PC-3 (cell line): ENCODE measurements around the gene LGALS13. TPM values are rescaled to one million over a fixed set of nuclear protein-coding genes. Genes with fewer than 3 reads are reported as not detected.

ENCODE experiments used
- ATAC-seq: fragments of 200-7000 bp; cut with Tn5 transposase; 2 replicates; pipeline ENCODE4 v1.9.1; 2020; ENCODE audit warnings: mild to moderate bottlenecking, moderate library complexity
- BruUV-seq: library from RNA; stranded (reverse); fragments of 400-500 nt; replicated peaks from 2 replicates; lab custom pipeline; 2021; lab: Mats Ljungman, UMichigan
- CTCF ChIA-PET: fragments of 300-600 bp; sonication (Branson Sonifier 250); formaldehyde crosslinking; loops from one replicate; lab custom pipeline; 2022; ENCODE audit warnings: antibody characterized with exemption; lab: Charles Lee
- POLR2A ChIA-PET: fragments of 300-600 bp; sonication (Branson Sonifier 250); formaldehyde crosslinking; loops from one replicate; lab custom pipeline; 2022; ENCODE audit warnings: antibody characterized with exemption; ENCODE audit not compliant: unreplicated experiment; lab: Charles Lee
- DNase-seq: peaks from one replicate; pipeline ENCODE4 v3.0.0-alpha.2; 2015
- H2AFZ ChIP-seq: fragments of 300-600 bp; sonication (generic); 2 replicates; pipeline ENCODE4 v1.6.0; 2016; ENCODE audit warnings: antibody characterized with exemption, low read length
- H3F3A ChIP-seq: fragments of 300-600 bp; sonication (generic); one replicate; pipeline ENCODE4 v1.6.0; 2017; ENCODE audit warnings: antibody characterized with exemption, low read length, control low read depth, mild to moderate bottlenecking; ENCODE audit not compliant: unreplicated experiment
- H3K27ac ChIP-seq: fragments of 300-600 bp; sonication (generic); 2 replicates; pipeline ENCODE4 v1.5.1; 2016; ENCODE audit warnings: mild to moderate bottlenecking, low read length
- H3K27me3 ChIP-seq: fragments of 300-600 bp; sonication (generic); 2 replicates; pipeline ENCODE4 v1.6.1; 2016; ENCODE audit warnings: low read length, mixed read lengths
- H3K36me3 ChIP-seq: fragments of 300-600 bp; sonication (generic); 2 replicates; pipeline ENCODE4 v1.6.1; 2016; ENCODE audit warnings: low read depth, mixed run types, low read length, mixed read lengths
- H3K4me1 ChIP-seq: fragments of 300-600 bp; sonication (generic); 2 replicates; pipeline ENCODE4 v1.5.1; 2016; ENCODE audit warnings: low read length; ENCODE audit not compliant: insufficient read depth
- H3K4me2 ChIP-seq: fragments of 300-600 bp; sonication (generic); 2 replicates; pipeline ENCODE4 v1.6.0; 2016; ENCODE audit warnings: low read length
- H3K4me3 ChIP-seq: fragments of 300-600 bp; sonication (generic); 2 replicates; pipeline ENCODE4 v1.5.1; 2016; ENCODE audit warnings: mild to moderate bottlenecking, low read length, mixed read lengths
- H3K79me2 ChIP-seq: fragments of 300-600 bp; sonication (generic); 2 replicates; pipeline ENCODE4 v1.6.1; 2017; ENCODE audit warnings: low read length, mixed read lengths
- H3K9ac ChIP-seq: fragments of 300-600 bp; sonication (generic); 2 replicates; pipeline ENCODE4 v1.6.0; 2016; ENCODE audit warnings: mild to moderate bottlenecking, low read length
- H3K9me2 ChIP-seq: fragments of 300-600 bp; sonication (generic); replicated peaks from 2 replicates; pipeline ENCODE4 v1.6.1; 2016; ENCODE audit warnings: mixed run types, low read length, mixed read lengths
- H3K9me3 ChIP-seq: fragments of 300-600 bp; sonication (generic); 2 replicates; pipeline ENCODE4 v1.6.1; 2016; ENCODE audit warnings: low read length, mixed read lengths
- H4K20me1 ChIP-seq: fragments of 300-600 bp; sonication (generic); 2 replicates; pipeline ENCODE4 v1.6.1; 2016; ENCODE audit warnings: low read length, mixed read lengths
- EZH2 ChIP-seq: fragments of 300-600 bp; sonication (generic); IDR thresholded peaks from one replicate; pipeline ENCODE4 v1.6.1; 2017; ENCODE audit warnings: antibody characterized with exemption, mild to moderate bottlenecking, low read length; ENCODE audit not compliant: unreplicated experiment
- EZH2phosphoT487 ChIP-seq: fragments of 300-600 bp; sonication (generic); IDR thresholded peaks from 2 replicates; pipeline ENCODE4 v1.6.1; 2018; ENCODE audit warnings: mild to moderate bottlenecking, antibody characterized with exemption, low read length, borderline replicate concordance
- intact Hi-C: fragments of 100-400 bp; cut with micrococcal nuclease; formaldehyde crosslinking; loops from 2 replicates; pipeline ENCODE4 v1.9.0; 2023
- total RNA-seq: library from RNA; depleted of rRNA; stranded (reverse); fragments of >200 nt; gene quantifications from 2 replicates; pipeline ENCODE4 v1.2.3, GENCODE V29; 2014
- TF ChIP-seq, protein P1 (sequence below): fragments of 300-600 bp; sonication (generic); conservative IDR thresholded peaks from 2 replicates; pipeline ENCODE4 v1.5.1; 2017; ENCODE audit warnings: antibody characterized with exemption, low read depth, mild to moderate bottlenecking, low read length

Gene LGALS13
- total RNA-seq, 1 experiment from 2014 or later = not detected

DNA sequence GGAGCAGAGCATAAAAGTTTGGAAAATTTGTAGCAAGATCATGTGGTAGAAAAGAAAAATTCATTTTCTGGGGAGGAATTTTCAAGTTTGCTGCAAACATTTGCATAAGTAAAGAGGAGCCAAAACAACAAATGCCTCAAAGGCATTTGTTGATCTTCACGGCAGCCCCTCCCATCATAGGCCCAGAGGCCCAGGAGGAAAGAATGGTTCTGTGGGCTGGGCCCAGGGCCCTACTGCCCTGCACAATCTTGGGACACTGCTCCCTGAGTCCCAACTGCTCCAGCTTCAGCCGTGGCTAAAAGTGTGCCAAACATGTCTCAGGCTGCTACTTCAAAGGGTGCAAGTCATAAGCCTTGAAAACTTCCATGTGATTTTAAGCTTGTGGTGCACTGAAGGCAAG is 11.3 kb downstream of the LGALS13 start:
- ATAC-seq = no peak
- TF ChIP-seq, protein P1, sequence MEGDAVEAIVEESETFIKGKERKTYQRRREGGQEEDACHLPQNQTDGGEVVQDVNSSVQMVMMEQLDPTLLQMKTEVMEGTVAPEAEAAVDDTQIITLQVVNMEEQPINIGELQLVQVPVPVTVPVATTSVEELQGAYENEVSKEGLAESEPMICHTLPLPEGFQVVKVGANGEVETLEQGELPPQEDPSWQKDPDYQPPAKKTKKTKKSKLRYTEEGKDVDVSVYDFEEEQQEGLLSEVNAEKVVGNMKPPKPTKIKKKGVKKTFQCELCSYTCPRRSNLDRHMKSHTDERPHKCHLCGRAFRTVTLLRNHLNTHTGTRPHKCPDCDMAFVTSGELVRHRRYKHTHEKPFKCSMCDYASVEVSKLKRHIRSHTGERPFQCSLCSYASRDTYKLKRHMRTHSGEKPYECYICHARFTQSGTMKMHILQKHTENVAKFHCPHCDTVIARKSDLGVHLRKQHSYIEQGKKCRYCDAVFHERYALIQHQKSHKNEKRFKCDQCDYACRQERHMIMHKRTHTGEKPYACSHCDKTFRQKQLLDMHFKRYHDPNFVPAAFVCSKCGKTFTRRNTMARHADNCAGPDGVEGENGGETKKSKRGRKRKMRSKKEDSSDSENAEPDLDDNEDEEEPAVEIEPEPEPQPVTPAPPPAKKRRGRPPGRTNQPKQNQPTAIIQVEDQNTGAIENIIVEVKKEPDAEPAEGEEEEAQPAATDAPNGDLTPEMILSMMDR = no peak
- TF ChIP-seq EZH2 (no peak), EZH2phosphoT487 (no peak)
- no peaks in the 10 kb centered on the region for H3K79me2 ChIP-seq
- intact Hi-C loops = no loop called here
- H3K4me1 ChIP-seq = no peaks in the 10 kb centered on the region
- CTCF ChIA-PET = no interaction called here
- no peak overlapping the region for H2AFZ ChIP-seq
- H3K9me3 ChIP-seq = no peaks in the 10 kb centered on the region
- no peaks in the 10 kb centered on the region for H3F3A ChIP-seq
- no TSS peak for BruUV-seq
- H3K4me3 ChIP-seq = no peak overlapping the region
- no peaks in the 10 kb centered on the region for H3K36me3 ChIP-seq
- no peaks in the 10 kb centered on the region for H4K20me1 ChIP-seq
- H3K27ac ChIP-seq = no peak overlapping the region
- no peaks in the 10 kb centered on the region for H3K9me2 ChIP-seq
- DNase-seq = no peak
- POLR2A ChIA-PET = no interaction called here
- H3K4me2 ChIP-seq = no peak overlapping the region
- H3K9ac ChIP-seq = no peak overlapping the region
- H3K27me3 ChIP-seq = peaks cover 15% of the 10 kb centered on the region

- no peak overlapping the region for H3K9ac ChIP-seq
- ChIA-PET POLR2A (no interaction called here), CTCF (no interaction called here)
- H3K4me2 ChIP-seq = no peak overlapping the region
- H3K9me2 ChIP-seq = no peaks in the 10 kb centered on the region
- H3F3A ChIP-seq = no peaks in the 10 kb centered on the region
- H4K20me1 ChIP-seq = no peaks in the 10 kb centered on the region
- BruUV-seq = no TSS peak
- H3K4me1 ChIP-seq = no peaks in the 10 kb centered on the region
- no peaks in the 10 kb centered on the region for H3K36me3 ChIP-seq
- peaks cover 1% of the 10 kb centered on the region; the same call in 1 of the 2 replicates for H3K27me3 ChIP-seq
- no peak for TF ChIP-seq EZH2
- TF ChIP-seq, protein P1 = no peak
- H3K27ac ChIP-seq = no peak overlapping the region
- no peak for ATAC-seq
- intact Hi-C loops = no loop called here
- H2AFZ ChIP-seq = no peak overlapping the region
- H3K79me2 ChIP-seq = no peaks in the 10 kb centered on the region
- H3K4me3 ChIP-seq = no peak overlapping the region
- no peaks in the 10 kb centered on the region for H3K9me3 ChIP-seq
- DNase-seq = no peak
These were observed 15.4 kb downstream of the LGALS13 start for GRCh38 chr19:39617745-39618144.

DNA sequence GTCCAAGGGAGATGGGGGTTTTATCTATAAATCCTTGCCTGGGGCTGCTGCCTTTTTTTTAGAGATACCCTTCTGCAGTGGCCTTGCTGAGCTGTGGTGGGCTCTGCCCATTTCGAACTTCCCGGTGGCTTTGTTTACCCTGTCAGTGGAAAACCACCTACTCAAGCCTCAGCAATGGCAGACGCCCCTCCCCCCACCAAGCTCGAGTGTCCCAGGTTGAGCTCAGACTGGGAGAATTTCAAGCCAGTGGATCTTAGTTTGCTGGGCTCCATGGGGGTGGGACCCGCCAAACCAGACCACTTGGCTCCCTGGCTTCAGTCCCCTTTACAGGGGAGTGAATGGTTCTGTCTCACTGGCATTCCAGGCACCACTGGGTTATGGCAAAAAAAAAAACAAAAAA is 21.6 kb downstream of the LGALS13 start:
- BruUV-seq = no TSS peak
- no peak for TF ChIP-seq EZH2phosphoT487
- no peak for TF ChIP-seq EZH2
- TF ChIP-seq, protein P1 = no peak
- no peaks in the 10 kb centered on the region for H3K9me3 ChIP-seq
- H3K4me3 ChIP-seq = no peak overlapping the region
- POLR2A ChIA-PET = no interaction called here
- H3K9ac ChIP-seq = no peak overlapping the region
- CTCF ChIA-PET = no interaction called here
- no peaks in the 10 kb centered on the region for H4K20me1 ChIP-seq
- H3K4me2 ChIP-seq = no peak overlapping the region
- H3K4me1 ChIP-seq = no peaks in the 10 kb centered on the region
- DNase-seq (no peak), ATAC-seq (no peak)
- H3K27ac ChIP-seq = no peak overlapping the region
- H3K9me2 ChIP-seq = no peaks in the 10 kb centered on the region
- peaks cover 42% of the 10 kb centered on the region for H3K27me3 ChIP-seq
- no peaks in the 10 kb centered on the region for H3K36me3 ChIP-seq
- no peak overlapping the region for H2AFZ ChIP-seq
- intact Hi-C loops = no loop called here
- no peaks in the 10 kb centered on the region for H3F3A ChIP-seq
- no peaks in the 10 kb centered on the region for H3K79me2 ChIP-seq
